ENCODE results near the gene TMC3.

TMC3 gene

DNA sequence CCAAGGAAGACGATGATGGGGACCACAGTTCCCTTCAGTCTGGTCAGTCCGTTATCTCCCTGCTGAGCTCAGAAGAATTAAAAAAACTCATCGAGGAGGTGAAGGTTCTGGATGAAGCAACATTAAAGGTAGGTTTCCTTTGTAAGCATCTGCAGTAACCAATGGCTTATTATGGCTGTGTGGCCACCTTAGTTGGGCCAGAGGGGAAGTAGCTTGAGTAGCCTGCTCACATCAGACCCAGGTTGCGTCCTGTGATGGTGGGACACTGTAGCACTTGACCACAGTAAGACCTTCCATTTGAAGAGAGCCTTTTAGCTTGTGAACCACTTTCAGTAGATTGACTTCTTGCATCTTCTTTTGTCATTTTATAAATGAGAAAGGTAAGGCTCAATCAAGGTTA lies 72.6 kb downstream of the TMC3 start:
- FAIRE-seq, result no peak
- DNase-seq (ENCODE audit: low spot score), result no peak

DNA sequence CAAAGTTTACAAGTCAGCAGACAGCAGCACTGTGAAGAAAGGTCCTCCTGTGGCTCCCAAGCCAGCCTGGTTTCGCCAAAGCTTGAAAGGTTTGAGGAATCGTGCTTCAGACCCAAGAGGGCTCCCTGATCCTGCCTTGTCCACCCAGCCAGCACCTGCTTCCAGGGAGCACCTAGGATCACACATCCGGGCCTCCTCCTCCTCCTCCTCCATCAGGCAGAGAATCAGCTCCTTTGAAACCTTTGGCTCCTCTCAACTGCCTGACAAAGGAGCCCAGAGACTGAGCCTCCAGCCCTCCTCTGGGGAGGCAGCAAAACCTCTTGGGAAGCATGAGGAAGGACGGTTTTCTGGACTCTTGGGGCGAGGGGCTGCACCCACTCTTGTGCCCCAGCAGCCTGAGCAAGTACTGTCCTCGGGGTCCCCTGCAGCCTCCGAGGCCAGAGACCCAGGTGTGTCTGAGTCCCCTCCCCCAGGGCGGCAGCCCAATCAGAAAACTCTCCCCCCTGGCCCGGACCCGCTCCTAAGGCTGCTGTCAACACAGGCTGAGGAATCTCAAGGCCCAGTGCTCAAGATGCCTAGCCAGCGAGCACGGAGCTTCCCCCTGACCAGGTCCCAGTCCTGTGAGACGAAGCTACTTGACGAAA lies 74.3 kb downstream of the TMC3 start:
- DNase-seq (ENCODE audit: low spot score) (no peak), FAIRE-seq (no peak)

DNA sequence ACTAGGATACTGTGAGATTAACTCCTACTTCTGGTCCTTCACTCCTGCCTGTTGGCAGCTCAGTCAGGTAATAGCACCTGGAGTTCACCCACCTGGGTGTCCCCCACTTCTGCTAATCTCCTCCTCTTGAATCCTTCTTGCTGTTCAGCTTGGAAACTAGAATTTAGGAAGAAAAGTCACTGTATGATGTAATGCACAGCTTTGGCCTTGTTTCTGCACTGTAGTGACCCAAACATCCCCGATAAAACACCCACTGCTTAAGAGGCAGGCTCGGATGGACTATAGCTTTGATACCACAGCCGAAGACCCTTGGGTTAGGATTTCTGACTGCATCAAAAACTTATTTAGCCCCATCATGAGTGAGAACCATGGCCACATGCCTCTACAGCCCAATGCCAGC lies 74.9 kb downstream of the TMC3 start:
- FAIRE-seq, result no peak
- DNase-seq (ENCODE audit: low spot score), result no peak

- FAIRE-seq, result no peak
- no peak for DNase-seq (ENCODE audit: low spot score)
These were observed 75.4 kb downstream of the TMC3 start for GRCh38 chr15:81298611-81299010.

GRCh38 chr15:81297603-81298575 lies 76.1 kb downstream of the TMC3 start:
- DNase-seq (ENCODE audit: low spot score) (no peak), FAIRE-seq (no peak)

DNA sequence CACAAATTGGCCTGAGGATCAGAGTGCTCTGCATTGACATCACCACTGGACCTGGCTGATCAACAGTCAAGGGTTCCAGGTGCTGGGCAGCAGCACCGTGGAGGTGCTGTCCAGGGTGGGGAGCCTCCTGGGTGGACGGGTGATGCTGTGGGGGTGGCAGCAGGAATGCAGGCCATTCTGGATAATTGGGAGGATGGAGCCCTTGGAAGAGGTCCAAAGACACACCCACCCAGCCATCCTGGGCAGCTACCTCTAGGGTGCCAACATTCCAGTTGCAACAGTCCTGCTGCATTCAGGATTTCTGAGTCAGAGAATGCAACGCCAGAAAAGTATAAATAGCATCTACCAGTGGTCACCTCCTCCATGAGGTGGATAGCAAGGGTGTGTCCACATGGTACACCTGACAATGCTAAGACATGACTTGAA lies 76.9 kb downstream of the TMC3 start:
- FAIRE-seq (peak; percentile 98), DNase-seq (ENCODE audit: low spot score) (peak; percentile 83)

- DNase-seq (ENCODE audit: low spot score) (peak; percentile 27), FAIRE-seq (peak; percentile 63)
These were observed 77.3 kb downstream of the TMC3 start for GRCh38 chr15:81296673-81297072.

GRCh38 chr15:81296186-81296585 lies 77.8 kb downstream of the TMC3 start:
- FAIRE-seq, result no peak
- DNase-seq (ENCODE audit: low spot score), result no peak

- DNase-seq (ENCODE audit: low spot score), result no peak
- no peak for FAIRE-seq
These were observed 78.4 kb downstream of the TMC3 start for GRCh38 chr15:81295486-81296121.

- DNase-seq (ENCODE audit: low spot score) (no peak), FAIRE-seq (no peak)
These were observed 79.5 kb downstream of the TMC3 start for GRCh38 chr15:81294516-81294880.

- FAIRE-seq (peak; percentile 70), DNase-seq (ENCODE audit: low spot score) (no peak)
These were observed 80.1 kb downstream of the TMC3 start for GRCh38 chr15:81293728-81294515.

DNA sequence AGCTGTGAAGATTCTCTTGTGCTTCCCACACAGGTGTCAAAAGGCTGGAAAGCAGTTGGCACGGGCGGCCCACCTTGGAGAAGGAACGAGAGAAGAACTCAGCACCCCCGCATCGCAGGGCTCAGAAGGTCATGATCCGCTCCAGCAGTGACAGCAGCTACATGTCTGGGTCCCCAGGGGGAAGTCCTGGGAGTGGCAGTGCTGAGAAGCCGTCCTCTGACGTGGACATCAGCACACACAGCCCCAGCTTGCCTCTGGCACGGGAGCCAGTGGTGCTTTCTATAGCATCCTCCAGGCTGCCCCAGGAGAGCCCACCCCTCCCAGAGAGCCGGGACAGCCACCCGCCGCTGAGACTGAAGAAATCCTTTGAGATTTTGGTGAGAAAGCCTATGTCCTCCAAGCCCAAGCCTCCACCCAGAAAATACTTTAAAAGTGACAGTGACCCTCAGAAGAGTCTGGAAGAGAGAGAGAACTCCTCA lies 81.5 kb downstream of the TMC3 start:
- FAIRE-seq, result no peak

DNA sequence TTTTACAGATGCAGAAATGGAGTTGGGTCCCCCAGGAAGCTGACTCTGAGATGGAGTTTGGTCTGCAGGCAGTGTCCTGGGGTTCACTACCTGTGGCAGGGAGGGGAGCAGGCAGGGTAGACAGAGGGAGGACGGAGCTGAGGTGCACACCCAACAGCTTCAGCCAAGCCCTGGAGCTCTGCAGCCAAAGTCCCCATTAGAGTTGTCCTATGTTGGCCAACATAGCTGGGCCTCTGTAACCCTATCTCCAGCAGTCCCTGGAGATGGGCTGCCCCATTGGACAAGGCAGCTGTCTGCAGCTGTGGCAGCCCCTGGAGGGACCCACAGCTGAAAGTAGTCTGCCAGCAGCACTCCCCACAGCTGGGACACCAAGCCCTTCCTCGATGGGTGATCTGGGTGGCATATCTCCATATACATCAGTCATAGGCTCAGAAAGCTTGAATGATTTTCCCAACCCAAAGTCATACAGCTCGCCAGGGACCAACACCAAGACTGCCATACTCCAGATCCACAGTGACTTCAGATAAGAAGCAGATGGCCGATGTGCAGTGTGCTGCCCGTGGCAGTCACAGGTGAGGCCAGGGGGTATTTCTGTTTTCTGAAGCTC lies 82.0 kb downstream of the TMC3 start:
- no peak for FAIRE-seq
- no peak for DNase-seq (ENCODE audit: low spot score)

More for the DNA sequence above, 81.5 kb downstream of the TMC3 start:
- DNase-seq (ENCODE audit: low spot score), result no peak

DNA sequence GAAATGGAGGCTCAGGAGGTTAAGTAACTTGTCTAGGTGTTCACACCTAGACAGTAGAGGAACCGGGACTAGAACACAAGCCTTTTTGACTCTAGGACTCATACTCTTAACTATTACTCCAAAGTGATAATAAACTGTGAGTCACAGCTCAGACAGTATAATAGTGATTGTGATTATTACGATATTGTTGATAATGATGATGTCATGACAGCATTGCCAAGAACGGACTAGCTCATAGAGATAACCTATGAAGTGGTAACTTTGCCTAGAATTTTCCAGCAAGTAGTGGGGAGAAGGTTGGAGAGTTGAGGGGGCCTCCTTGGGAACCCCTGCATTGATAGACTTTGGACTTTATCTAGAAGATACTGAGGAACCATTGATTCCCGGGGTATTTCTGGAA lies 84.1 kb downstream of the TMC3 start:
- DNase-seq (ENCODE audit: low spot score), result no peak
- FAIRE-seq, result no peak

- no peak for FAIRE-seq
- no peak for DNase-seq (ENCODE audit: low spot score)
These were observed 85.4 kb downstream of the TMC3 start for GRCh38 chr15:81288616-81289015.

GRCh38 chr15:81288040-81288439 lies 86.0 kb downstream of the TMC3 start:
- DNase-seq (ENCODE audit: low spot score) (no peak), FAIRE-seq (no peak)

- DNase-seq (ENCODE audit: low spot score) (no peak), FAIRE-seq (no peak)
These were observed 87.3 kb downstream of the TMC3 start for GRCh38 chr15:81286621-81287121.

DNA sequence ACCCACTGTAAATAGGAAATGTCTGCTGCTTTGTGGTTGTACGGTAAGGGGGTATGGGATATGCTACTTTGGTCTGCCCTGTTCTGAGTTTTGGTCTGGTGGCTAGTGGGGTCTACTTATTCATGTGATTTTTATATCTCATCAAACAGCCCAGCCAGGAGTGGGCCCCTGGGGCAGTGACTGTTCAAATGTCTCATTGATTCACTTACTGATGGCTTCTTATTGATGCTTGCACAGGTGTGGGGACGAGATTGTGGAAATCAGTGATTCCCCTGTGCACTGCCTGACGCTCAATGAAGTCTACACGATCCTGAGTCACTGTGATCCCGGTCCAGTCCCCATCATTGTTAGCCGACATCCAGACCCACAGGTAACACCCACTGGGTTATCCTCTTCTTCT lies 88.6 kb downstream of the TMC3 start:
- FAIRE-seq, result no peak

DNA sequence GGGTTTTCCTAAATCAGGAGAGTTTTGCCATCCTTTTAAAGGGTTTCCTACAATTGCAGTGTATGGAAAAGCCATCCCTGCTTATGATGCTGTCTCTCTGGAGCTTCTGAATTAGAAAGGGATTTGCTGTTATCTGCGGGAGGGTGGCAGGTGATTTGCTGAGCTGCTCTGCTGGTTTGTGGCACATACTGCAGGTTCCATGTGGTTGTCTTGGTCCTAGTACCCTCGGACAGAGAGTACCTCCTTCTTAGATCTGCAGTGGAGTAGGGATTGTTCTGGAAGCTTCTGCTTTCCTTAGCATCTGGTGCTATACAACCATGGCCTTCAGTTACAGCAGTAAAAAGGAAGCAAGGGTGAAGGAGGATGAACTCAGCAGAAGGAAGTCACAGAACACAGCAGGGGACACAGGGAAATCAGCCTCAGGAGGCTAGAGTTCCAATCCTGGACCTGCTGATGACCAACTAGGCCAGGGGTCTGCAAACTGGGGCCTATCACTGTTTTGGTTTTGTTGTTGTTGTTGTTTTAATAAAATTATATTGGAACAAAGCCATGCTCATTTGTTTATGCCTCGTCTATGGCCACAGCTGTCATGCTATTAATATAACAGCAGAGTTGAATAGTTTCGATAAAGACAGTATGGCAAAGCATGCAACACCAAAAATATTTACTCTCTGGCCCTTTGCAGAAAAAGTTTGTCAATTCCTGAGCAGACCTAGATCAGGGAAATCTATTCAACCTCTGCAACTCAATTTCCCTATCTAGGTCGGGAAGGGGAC lies 89.6 kb downstream of the TMC3 start:
- FAIRE-seq, result no peak
- DNase-seq (ENCODE audit: low spot score), result no peak

More for the DNA sequence above, 88.6 kb downstream of the TMC3 start:
- DNase-seq (ENCODE audit: low spot score), result no peak

- DNase-seq (ENCODE audit: low spot score) (no peak), FAIRE-seq (no peak)
These were observed 91.1 kb downstream of the TMC3 start for GRCh38 chr15:81282911-81283310.
